ENCODE data around the gene CDC42BPA. TPM values are rescaled to one million over a fixed set of nuclear protein-coding genes. Genes with fewer than 3 reads are reported as not detected.

CDC42BPA gene
- total RNA-seq, 4 donors from 2014 or later, result 49.0 to 102 (median 54.2) TPM

DNA sequence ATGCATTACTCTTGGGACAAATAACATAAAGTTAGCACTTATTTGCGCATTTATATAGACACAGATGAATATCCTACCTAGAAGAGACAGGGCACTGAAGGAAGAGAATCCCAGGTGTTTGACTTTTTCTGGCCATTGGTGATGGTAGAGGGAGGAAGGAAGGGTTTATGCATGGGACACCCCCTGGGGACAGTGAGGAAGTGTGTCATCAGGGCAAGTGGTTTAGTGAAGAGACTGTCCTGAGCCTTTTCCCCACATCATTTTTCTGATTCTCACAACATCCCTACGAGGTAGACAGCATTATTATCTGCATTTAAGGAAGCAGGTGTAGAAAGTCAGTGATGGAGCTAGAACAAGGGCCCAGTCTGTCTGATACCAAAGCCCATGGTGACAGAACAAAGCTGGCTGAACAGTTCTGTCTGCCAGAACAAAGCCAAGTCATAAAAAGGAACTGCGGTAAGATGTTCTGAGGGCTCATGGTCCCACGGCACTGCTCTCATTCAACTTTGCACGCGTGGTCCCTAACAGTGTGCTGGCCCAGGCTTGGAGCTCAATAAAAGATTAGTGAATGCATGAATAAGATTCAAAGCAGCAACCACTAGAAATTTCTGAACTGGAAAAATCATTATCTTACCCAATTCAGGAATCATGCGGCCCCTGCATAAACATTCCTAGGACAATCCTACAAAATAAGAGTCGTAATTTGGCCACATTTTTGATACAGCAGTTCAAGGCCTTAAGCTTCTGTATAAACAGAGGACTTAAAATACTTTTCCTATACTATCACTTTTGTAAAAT lies 12.2 kb upstream of the CDC42BPA start:
- no peak for TF ChIP-seq EP300 (IDR thresholded peaks at IDR 0.05; ENCODE audit: low read depth)
- peak in 1 of 3 donors; percentile 20 for TF ChIP-seq POLR2AphosphoS5 (IDR thresholded peaks at IDR 0.05)
- WGBS, 2 donors (ENCODE audit: low coverage in 1 of 2), result 70 to 77% methylated on average over 6 to 8 of the region's 8 CpGs
- Histone ChIP-seq H3K27ac (no peak overlapping the region), H3K4me1 (peaks cover 0 to 2% (median 0%) of the 10 kb centered on the region in 4 donors), H3K4me3 (no peak overlapping the region), H3K36me3 (no peaks in the 10 kb centered on the region), H3K9me3 (no peaks in the 10 kb centered on the region), H3K27me3 (no peaks in the 10 kb centered on the region)
- intact Hi-C loops (cut with DNase I; ENCODE audit: low total_unique reads) (no loop called here), in situ Hi-C loops (cut with MboI; ENCODE audit: low pct_ligation_motif_present in 1 of 4, low pct_unique_long_range_greater_than_20kb in 1 of 4, low sequenced_read_pairs in 3 of 4) (no loop called here)
- no peak for DNase-seq

DNA sequence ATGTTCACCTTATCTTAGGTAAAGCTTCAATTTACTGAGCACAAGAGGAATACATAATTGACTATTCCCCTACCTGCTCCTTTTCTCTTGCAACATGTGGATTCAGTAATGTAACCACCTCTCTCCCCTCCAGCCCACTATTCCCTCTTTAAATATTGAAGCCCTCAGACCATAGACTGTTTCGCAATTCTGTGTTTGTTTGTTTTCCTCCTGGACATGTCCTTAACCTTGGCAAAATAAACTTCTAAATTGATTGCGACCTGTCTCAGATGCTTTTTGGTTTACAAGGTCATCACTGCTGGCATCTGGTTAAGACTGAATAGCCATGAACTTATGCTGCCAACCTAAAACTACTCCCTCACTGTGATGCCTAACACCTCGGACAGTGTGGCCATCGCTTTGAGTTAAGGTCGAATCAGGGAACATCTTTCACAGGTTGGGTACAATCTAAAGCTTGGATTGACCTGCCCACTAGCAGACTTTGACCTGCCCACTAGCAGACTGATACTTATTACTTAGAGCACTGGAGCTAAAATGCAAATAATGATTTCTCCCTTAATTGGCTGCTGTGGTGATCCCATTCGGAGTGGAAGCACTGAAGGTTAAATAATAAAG lies 10.2 kb upstream of the CDC42BPA start:
- no peaks in the 10 kb centered on the region for H3K9me3 ChIP-seq
- no peaks in the 10 kb centered on the region for H3K36me3 ChIP-seq
- no peaks in the 10 kb centered on the region for H3K27me3 ChIP-seq
- H3K4me1 ChIP-seq, result peaks cover 0 to 5% (median 1%) of the 10 kb centered on the region in 4 donors
- no peak overlapping the region for H3K4me3 ChIP-seq
- no peak overlapping the region for H3K27ac ChIP-seq
- 75 to 76% methylated on average over 4 to 6 of the region's 6 CpGs for WGBS, 2 donors (ENCODE audit: low coverage in 1 of 2)
- TF ChIP-seq EP300 (IDR thresholded peaks at IDR 0.05; ENCODE audit: low read depth) (no peak), POLR2AphosphoS5 (IDR thresholded peaks at IDR 0.05) (no peak), POLR2A (IDR thresholded peaks at IDR 0.05) (no peak)
- TF ChIP-seq, protein P1, sequence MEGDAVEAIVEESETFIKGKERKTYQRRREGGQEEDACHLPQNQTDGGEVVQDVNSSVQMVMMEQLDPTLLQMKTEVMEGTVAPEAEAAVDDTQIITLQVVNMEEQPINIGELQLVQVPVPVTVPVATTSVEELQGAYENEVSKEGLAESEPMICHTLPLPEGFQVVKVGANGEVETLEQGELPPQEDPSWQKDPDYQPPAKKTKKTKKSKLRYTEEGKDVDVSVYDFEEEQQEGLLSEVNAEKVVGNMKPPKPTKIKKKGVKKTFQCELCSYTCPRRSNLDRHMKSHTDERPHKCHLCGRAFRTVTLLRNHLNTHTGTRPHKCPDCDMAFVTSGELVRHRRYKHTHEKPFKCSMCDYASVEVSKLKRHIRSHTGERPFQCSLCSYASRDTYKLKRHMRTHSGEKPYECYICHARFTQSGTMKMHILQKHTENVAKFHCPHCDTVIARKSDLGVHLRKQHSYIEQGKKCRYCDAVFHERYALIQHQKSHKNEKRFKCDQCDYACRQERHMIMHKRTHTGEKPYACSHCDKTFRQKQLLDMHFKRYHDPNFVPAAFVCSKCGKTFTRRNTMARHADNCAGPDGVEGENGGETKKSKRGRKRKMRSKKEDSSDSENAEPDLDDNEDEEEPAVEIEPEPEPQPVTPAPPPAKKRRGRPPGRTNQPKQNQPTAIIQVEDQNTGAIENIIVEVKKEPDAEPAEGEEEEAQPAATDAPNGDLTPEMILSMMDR (IDR thresholded peaks at IDR 0.05), result no peak
- in situ Hi-C loops (cut with MboI; ENCODE audit: low pct_ligation_motif_present in 1 of 4, low pct_unique_long_range_greater_than_20kb in 1 of 4, low sequenced_read_pairs in 3 of 4), result no loop called here
- intact Hi-C loops (cut with DNase I; ENCODE audit: low total_unique reads), result no loop called here
- DNase-seq, result no peak

DNA sequence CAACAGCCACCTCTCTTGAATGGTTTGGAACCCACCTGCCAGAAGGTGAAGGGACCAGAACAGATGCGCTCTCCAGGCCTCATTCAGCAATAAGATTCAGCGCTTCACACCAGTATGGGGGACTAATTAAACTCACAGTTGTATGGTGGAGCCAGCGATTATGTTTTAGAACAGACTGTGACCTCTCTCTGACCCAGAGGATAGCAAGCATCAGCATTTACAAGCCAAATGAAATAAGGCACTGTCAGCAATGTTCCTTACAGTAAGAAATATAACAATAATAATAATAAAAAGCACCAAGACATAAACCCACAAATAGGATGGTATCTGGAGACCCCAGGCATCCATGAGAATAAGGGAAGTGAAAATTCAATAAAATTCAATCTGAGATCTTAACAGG lies 6.9 kb upstream of the CDC42BPA start:
- intact Hi-C loops (cut with DNase I; ENCODE audit: low total_unique reads), result no loop called here
- Histone ChIP-seq H3K27me3 (no peaks in the 10 kb centered on the region), H3K4me3 (no peak overlapping the region), H3K9me3 (no peaks in the 10 kb centered on the region), H3K27ac (no peak overlapping the region), H3K36me3 (no peaks in the 10 kb centered on the region), H3K4me1 (peaks cover 0 to 26% (median 9%) of the 10 kb centered on the region in 4 donors)
- in situ Hi-C loops (cut with MboI; ENCODE audit: low pct_ligation_motif_present in 1 of 4, low pct_unique_long_range_greater_than_20kb in 1 of 4, low sequenced_read_pairs in 3 of 4), result no loop called here
- no peak for DNase-seq
- TF ChIP-seq POLR2AphosphoS5 (IDR thresholded peaks at IDR 0.05) (no peak), POLR2A (IDR thresholded peaks at IDR 0.05) (no peak), EP300 (IDR thresholded peaks at IDR 0.05; ENCODE audit: low read depth) (no peak)
- TF ChIP-seq, protein P1 (IDR thresholded peaks at IDR 0.05), result no peak
- WGBS, 2 donors (ENCODE audit: low coverage in 1 of 2), result 90% methylated on average over 3 of the region's 3 CpGs; no CpG with 5 or more reads in 1 of the 2 donors

- DNase-seq, result no peak
- H3K27me3 ChIP-seq, result no peaks in the 10 kb centered on the region
- H3K36me3 ChIP-seq, result no peaks in the 10 kb centered on the region
- TF ChIP-seq, protein P1 (IDR thresholded peaks at IDR 0.05), result no peak
- no peak for TF ChIP-seq POLR2A (IDR thresholded peaks at IDR 0.05)
- no peak for TF ChIP-seq POLR2AphosphoS5 (IDR thresholded peaks at IDR 0.05)
- no peak for TF ChIP-seq EP300 (IDR thresholded peaks at IDR 0.05; ENCODE audit: low read depth)
- intact Hi-C loops (cut with DNase I; ENCODE audit: low total_unique reads), result no loop called here
- peaks cover 0 to 38% (median 9%) of the 10 kb centered on the region in 4 donors for H3K4me1 ChIP-seq
- H3K4me3 ChIP-seq, result no peak overlapping the region
- H3K9me3 ChIP-seq, result no peaks in the 10 kb centered on the region
- peak overlapping the region; percentile 80 to 85 (median 82) for H3K27ac ChIP-seq
- in situ Hi-C loops (cut with MboI; ENCODE audit: low pct_ligation_motif_present in 1 of 4, low pct_unique_long_range_greater_than_20kb in 1 of 4, low sequenced_read_pairs in 3 of 4), result no loop called here
These were observed 5.6 kb upstream of the CDC42BPA start for GRCh38 chr1:227323967-227324268.
